WTC11 (cell line): ENCODE measurements around the gene GCAT. TPM values are rescaled to one million over a fixed set of nuclear protein-coding genes. Genes with fewer than 3 reads are reported as not detected.

Experiments used
- ATAC-seq: fragments of 200-7000 bp; cut with Tn5 transposase; 2 replicates; pipeline ENCODE4 v1.10.0; 2021; ENCODE audit warnings: mild to moderate bottlenecking, moderate library complexity
- CTCF ChIA-PET: fragments of 300-600 bp; sonication (Branson Sonifier 250); formaldehyde crosslinking; loops from one replicate; lab custom pipeline; 2021; ENCODE audit warnings: antibody characterized with exemption; lab: Charles Lee
- POLR2A ChIA-PET: fragments of 350-600 bp; sonication (Branson Sonifier 250); formaldehyde crosslinking; loops from one replicate; lab custom pipeline; 2021; ENCODE audit warnings: antibody characterized with exemption; lab: Charles Lee
- DNase-seq: peaks from one replicate; pipeline ENCODE4 v3.0.0; 2021; ENCODE audit warnings: low spot score
- H3K27ac Mint-ChIP-seq: 2 replicates; pipeline ENCODE4 v1.8.0; 2021; ENCODE audit warnings: mixed read lengths
- H3K27me3 Mint-ChIP-seq: 2 replicates; pipeline ENCODE4 v1.8.0; 2021; ENCODE audit warnings: low read depth, mild to moderate bottlenecking, moderate library complexity, mixed read lengths
- H3K36me3 Mint-ChIP-seq: 2 replicates; pipeline ENCODE4 v1.8.0; 2021; ENCODE audit warnings: mixed read lengths
- H3K4me1 Mint-ChIP-seq: 2 replicates; pipeline ENCODE4 v1.8.0; 2022; ENCODE audit warnings: mixed read lengths
- H3K4me3 Mint-ChIP-seq: 2 replicates; pipeline ENCODE4 v1.8.0; 2021; ENCODE audit warnings: mild to moderate bottlenecking, moderate library complexity, mixed read lengths
- H3K9me3 Mint-ChIP-seq: 2 replicates; pipeline ENCODE4 v1.8.0; 2021; ENCODE audit warnings: mixed read lengths
- ATF6 ChIP-seq: sonication (generic); formaldehyde crosslinking; IDR thresholded peaks from 2 replicates; pipeline ENCODE4 v1.8.1; 2023; ENCODE audit warnings: mild to moderate bottlenecking, missing genetic modification reagents
- E2F5 ChIP-seq: sonication (generic); formaldehyde crosslinking; IDR thresholded peaks from 2 replicates; pipeline ENCODE4 v1.8.1; 2022; ENCODE audit warnings: mild to moderate bottlenecking, moderate library complexity, missing genetic modification reagents
- EMX1 ChIP-seq: fragments of 250-450 bp; sonication (Bioruptor Pico); IDR thresholded peaks from 2 replicates; pipeline ENCODE4 v1.8.0; 2021; ENCODE audit warnings: mild to moderate bottlenecking
- ESRRA ChIP-seq: sonication (generic); formaldehyde crosslinking; IDR thresholded peaks from 2 replicates; pipeline ENCODE4 v1.8.1; 2022; ENCODE audit warnings: mild to moderate bottlenecking, missing genetic modification reagents, borderline replicate concordance
- GABPB1 ChIP-seq: sonication (generic); formaldehyde crosslinking; IDR thresholded peaks from 2 replicates; pipeline ENCODE4 v1.8.1; 2023; ENCODE audit warnings: mild to moderate bottlenecking, missing genetic modification reagents
- IRF2 ChIP-seq: sonication (generic); formaldehyde crosslinking; IDR thresholded peaks from 2 replicates; pipeline ENCODE4 v1.8.0; 2022; ENCODE audit warnings: low read depth, missing genetic modification reagents, borderline replicate concordance
- OVOL2 ChIP-seq: fragments of 250-450 bp; sonication (Bioruptor Pico); IDR thresholded peaks from 2 replicates; pipeline ENCODE4 v1.9.0; 2021; ENCODE audit warnings: mild to moderate bottlenecking, borderline replicate concordance
- STAT6 ChIP-seq: sonication (generic); formaldehyde crosslinking; conservative IDR thresholded peaks from 2 replicates; pipeline ENCODE4 v1.8.1; 2023; ENCODE audit warnings: mild to moderate bottlenecking, low read depth, missing genetic modification reagents, moderate library complexity
- TP53 ChIP-seq: sonication (generic); formaldehyde crosslinking; IDR thresholded peaks from 2 replicates; pipeline ENCODE4 v1.8.1; 2023; ENCODE audit warnings: mild to moderate bottlenecking, missing genetic modification reagents
- ZNF317 ChIP-seq: sonication (generic); formaldehyde crosslinking; IDR thresholded peaks from 2 replicates; pipeline ENCODE4 v1.8.1; 2023; ENCODE audit warnings: low read depth, mild to moderate bottlenecking, moderate library complexity, missing genetic modification reagents, borderline replicate concordance
- ZNF532 ChIP-seq: fragments of 250-450 bp; sonication (Bioruptor Pico); IDR thresholded peaks from 2 replicates; pipeline ENCODE4 v1.9.0; 2021; ENCODE audit warnings: mild to moderate bottlenecking, borderline replicate concordance
- ZNF671 ChIP-seq: fragments of 250-450 bp; sonication (Bioruptor Pico); IDR thresholded peaks from 2 replicates; pipeline ENCODE4 v1.8.0; 2021; ENCODE audit warnings: mild to moderate bottlenecking
- total RNA-seq: library from RNA; stranded (reverse); gene quantifications from 3 replicates; pipeline ENCODE4 v1.2.3, GENCODE V29; 2021
- TF ChIP-seq, protein P1 (sequence below): sonication (generic); formaldehyde crosslinking; IDR thresholded peaks from 2 replicates; pipeline ENCODE4 v1.8.1; 2023; ENCODE audit warnings: mild to moderate bottlenecking, missing genetic modification reagents, borderline replicate concordance
- TF ChIP-seq, protein P2 (sequence below): sonication (generic); formaldehyde crosslinking; IDR thresholded peaks from 2 replicates; pipeline ENCODE4 v1.8.1; 2023; ENCODE audit warnings: mild to moderate bottlenecking, missing genetic modification reagents

Gene GCAT
- total RNA-seq, 1 experiment from 2014 or later, result 33.0 TPM

DNA sequence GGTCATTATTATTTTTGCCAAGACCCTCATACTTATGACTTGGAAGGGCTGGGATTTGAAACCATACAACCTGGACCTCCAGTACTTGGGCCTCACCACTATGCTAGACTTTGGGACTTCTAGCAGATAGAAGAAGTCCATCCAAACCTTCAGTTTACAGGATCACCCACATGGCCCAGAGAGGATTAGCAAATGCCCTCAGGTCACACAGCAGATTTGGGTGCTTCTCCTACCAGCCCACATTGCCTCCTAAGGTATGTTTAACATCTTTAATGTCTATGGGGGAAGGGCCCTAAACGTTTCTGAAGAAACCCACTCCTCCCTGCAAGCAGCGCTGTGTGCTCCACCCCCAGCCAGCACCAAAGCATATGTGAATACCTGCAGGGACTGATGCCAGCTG, 17.5 kb upstream of the GCAT start (continued):
- no peak for TF ChIP-seq STAT6 (CRISPR knock-in tag)
- no peak for TF ChIP-seq IRF2 (CRISPR knock-in tag)

GRCh38 chr22:37792494-37792893, 15.2 kb upstream of the GCAT start:
- no peak for DNase-seq
- TF ChIP-seq EMX1 (CRISPR knock-in tag) (no peak), TP53 (CRISPR knock-in tag) (no peak), GABPB1 (no peak), E2F5 (CRISPR knock-in tag) (no peak), OVOL2 (CRISPR knock-in tag) (no peak), ZNF671 (CRISPR knock-in tag) (no peak), ESRRA (CRISPR knock-in tag) (no peak)
- TF ChIP-seq, protein P1, sequence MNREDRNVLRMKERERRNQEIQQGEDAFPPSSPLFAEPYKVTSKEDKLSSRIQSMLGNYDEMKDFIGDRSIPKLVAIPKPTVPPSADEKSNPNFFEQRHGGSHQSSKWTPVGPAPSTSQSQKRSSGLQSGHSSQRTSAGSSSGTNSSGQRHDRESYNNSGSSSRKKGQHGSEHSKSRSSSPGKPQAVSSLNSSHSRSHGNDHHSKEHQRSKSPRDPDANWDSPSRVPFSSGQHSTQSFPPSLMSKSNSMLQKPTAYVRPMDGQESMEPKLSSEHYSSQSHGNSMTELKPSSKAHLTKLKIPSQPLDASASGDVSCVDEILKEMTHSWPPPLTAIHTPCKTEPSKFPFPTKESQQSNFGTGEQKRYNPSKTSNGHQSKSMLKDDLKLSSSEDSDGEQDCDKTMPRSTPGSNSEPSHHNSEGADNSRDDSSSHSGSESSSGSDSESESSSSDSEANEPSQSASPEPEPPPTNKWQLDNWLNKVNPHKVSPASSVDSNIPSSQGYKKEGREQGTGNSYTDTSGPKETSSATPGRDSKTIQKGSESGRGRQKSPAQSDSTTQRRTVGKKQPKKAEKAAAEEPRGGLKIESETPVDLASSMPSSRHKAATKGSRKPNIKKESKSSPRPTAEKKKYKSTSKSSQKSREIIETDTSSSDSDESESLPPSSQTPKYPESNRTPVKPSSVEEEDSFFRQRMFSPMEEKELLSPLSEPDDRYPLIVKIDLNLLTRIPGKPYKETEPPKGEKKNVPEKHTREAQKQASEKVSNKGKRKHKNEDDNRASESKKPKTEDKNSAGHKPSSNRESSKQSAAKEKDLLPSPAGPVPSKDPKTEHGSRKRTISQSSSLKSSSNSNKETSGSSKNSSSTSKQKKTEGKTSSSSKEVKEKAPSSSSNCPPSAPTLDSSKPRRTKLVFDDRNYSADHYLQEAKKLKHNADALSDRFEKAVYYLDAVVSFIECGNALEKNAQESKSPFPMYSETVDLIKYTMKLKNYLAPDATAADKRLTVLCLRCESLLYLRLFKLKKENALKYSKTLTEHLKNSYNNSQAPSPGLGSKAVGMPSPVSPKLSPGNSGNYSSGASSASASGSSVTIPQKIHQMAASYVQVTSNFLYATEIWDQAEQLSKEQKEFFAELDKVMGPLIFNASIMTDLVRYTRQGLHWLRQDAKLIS (CRISPR knock-in tag), result no peak
- TF ChIP-seq, all 79 proteins: peak for 0
- H3K27me3 Mint-ChIP-seq, result peaks cover 53% of the 10 kb centered on the region
- no peaks in the 10 kb centered on the region for H3K4me1 Mint-ChIP-seq
- H3K27ac Mint-ChIP-seq, result no peak overlapping the region
- CTCF ChIA-PET, result interaction anchor here (0.6 to 1.6 kb wide), 12 partner anchors 10 to 184 kb away, joined by 3 to 12 read pairs (median 4); partner anchors contain the start of genes GCAT and GGA1
- H3K9me3 Mint-ChIP-seq, result no peaks in the 10 kb centered on the region
- H3K36me3 Mint-ChIP-seq, result no peaks in the 10 kb centered on the region
- POLR2A ChIA-PET, result interaction anchor here (0.7 kb wide), 2 partner anchors 28 to 337 kb away, joined by 3 read pairs; no protein-coding TSS in a partner anchor
- ATAC-seq, result no peak
- no peak overlapping the region for H3K4me3 Mint-ChIP-seq

- Mint-ChIP-seq H3K27ac (no peak overlapping the region), H3K4me1 (no peaks in the 10 kb centered on the region), H3K4me3 (no peak overlapping the region), H3K36me3 (no peaks in the 10 kb centered on the region), H3K27me3 (peaks cover 65% of the 10 kb centered on the region)
- no peak for DNase-seq
- CTCF ChIA-PET, result interaction anchor here (2.0 kb wide), 1 partner anchor 23 kb away, joined by 5 read pairs; no protein-coding TSS in a partner anchor
- POLR2A ChIA-PET, result no interaction called here
- TF ChIP-seq ZNF532 (CRISPR knock-in tag), result no peak
- no peak for TF ChIP-seq ATF6 (CRISPR knock-in tag)
- TF ChIP-seq, protein P2, sequence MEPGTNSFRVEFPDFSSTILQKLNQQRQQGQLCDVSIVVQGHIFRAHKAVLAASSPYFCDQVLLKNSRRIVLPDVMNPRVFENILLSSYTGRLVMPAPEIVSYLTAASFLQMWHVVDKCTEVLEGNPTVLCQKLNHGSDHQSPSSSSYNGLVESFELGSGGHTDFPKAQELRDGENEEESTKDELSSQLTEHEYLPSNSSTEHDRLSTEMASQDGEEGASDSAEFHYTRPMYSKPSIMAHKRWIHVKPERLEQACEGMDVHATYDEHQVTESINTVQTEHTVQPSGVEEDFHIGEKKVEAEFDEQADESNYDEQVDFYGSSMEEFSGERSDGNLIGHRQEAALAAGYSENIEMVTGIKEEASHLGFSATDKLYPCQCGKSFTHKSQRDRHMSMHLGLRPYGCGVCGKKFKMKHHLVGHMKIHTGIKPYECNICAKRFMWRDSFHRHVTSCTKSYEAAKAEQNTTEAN, result no peak
- no peak for TF ChIP-seq ZNF317 (CRISPR knock-in tag)
- TF ChIP-seq, all 79 proteins: peak for 0
- no peaks in the 10 kb centered on the region for H3K9me3 Mint-ChIP-seq
- ATAC-seq, result no peak
Measured at GRCh38 chr22:37794376-37794775, 13.4 kb upstream of the GCAT start.
